AG04449 (cell line): Measurements from ENCODE around the gene HABP2.

Source experiments
- CTCF ChIA-PET: fragments of 350-600 bp; formaldehyde crosslinking; extraction: SDS; loops from one replicate; lab custom pipeline; 2021; ENCODE audit warnings: antibody characterized with exemption; lab: Yijun Ruan, JAX
- POLR2A ChIA-PET: fragments of 400-600, 350-600 bp; formaldehyde crosslinking; extraction: SDS; loops from one replicate; lab custom pipeline; 2020; ENCODE audit warnings: antibody characterized with exemption, inconsistent platforms; lab: Yijun Ruan, JAX
- DNase-seq: peaks from one replicate; pipeline ENCODE4 v3.0.0-alpha.2; 2010; ENCODE audit warnings: low read depth, low spot score
- H3K4me3 ChIP-seq: 2 replicates; pipeline ENCODE4 v1.5.1; 2011; ENCODE audit warnings: low read depth, mild to moderate bottlenecking, control low read depth, low read length
- TF ChIP-seq, protein P1 (sequence below): IDR thresholded peaks from one replicate; pipeline ENCODE4 v1.5.1; 2011; ENCODE audit warnings: mild to moderate bottlenecking, moderate library complexity, low read length, control low read depth, inconsistent platforms; ENCODE audit not compliant: insufficient read depth; ENCODE audit errors: missing control alignments

Gene HABP2

DNA sequence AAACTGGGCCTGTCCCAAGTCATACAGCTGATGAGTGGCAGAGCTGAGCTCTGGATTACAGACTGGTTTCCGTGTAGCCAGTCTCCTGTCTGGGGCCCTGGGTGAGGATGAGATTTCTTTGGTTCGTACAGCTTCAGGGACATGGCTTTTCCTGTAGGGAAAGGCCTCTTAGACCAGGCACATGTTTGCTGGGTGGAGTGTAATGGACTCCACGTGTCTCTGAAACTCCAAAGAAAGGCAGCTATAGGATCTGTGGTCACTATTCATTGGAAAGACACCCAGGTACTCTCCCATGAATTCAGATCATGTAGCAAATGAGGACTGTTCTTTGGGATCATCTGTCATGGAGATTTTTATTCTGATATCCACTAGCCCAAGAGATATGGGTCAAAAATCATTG lies 2.4 kb downstream of the HABP2 start:
- TF ChIP-seq, protein P1, sequence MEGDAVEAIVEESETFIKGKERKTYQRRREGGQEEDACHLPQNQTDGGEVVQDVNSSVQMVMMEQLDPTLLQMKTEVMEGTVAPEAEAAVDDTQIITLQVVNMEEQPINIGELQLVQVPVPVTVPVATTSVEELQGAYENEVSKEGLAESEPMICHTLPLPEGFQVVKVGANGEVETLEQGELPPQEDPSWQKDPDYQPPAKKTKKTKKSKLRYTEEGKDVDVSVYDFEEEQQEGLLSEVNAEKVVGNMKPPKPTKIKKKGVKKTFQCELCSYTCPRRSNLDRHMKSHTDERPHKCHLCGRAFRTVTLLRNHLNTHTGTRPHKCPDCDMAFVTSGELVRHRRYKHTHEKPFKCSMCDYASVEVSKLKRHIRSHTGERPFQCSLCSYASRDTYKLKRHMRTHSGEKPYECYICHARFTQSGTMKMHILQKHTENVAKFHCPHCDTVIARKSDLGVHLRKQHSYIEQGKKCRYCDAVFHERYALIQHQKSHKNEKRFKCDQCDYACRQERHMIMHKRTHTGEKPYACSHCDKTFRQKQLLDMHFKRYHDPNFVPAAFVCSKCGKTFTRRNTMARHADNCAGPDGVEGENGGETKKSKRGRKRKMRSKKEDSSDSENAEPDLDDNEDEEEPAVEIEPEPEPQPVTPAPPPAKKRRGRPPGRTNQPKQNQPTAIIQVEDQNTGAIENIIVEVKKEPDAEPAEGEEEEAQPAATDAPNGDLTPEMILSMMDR: no peak
- CTCF ChIA-PET: interaction anchor here (0.9 kb wide), 1 partner anchor 8 kb away, joined by 5 read pairs; no protein-coding TSS in a partner anchor
- POLR2A ChIA-PET: no interaction called here
- H3K4me3 ChIP-seq: no peak overlapping the region
- DNase-seq: no peak

DNA sequence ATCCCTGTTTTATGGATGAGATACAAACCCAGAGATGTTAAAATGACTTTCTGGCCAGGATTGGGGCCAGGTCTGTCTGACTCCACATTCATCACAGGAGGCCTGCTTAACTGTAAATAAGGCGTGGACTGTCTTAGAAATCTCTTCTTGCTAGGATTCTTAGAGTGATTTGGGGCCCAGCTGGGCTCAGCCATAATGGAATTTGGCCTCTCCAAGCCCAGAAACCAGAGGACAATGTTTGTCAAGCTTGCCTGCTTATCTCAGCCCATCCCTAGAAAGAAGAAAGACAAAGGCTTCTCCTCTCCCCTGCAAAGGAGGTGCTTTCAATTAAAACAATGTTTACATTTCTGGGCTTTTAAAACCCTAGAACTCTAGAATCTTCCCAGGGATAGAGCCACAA lies 2.9 kb downstream of the HABP2 start:
- ChIA-PET CTCF (no interaction called here), POLR2A (no interaction called here)
- H3K4me3 ChIP-seq: no peak overlapping the region
- no peak for DNase-seq
- TF ChIP-seq, protein P1: no peak

DNA sequence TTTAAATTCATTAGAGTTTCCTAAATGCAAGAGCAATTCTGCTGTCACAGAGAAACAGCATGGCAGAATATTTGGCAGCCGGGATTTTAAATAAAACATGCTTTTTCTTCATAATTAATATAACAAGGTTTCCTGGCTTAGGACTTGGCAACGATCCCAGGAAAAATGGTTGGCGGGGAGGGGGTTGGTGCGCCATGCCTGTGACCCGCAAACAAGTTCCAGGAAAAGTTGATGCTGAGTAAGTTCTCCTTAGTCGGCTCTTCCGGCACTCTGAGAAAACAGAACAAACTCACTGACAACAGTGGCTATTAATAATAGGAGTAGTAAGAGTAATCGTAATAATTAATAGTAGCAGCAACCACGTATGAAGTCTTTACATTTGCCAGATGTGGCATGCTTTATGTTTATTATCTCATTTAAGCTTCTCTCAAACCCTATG lies 4.6 kb downstream of the HABP2 start:
- no peak for DNase-seq
- ChIA-PET CTCF (no interaction called here), POLR2A (no interaction called here)
- TF ChIP-seq, protein P1: no peak
- H3K4me3 ChIP-seq: no peak overlapping the region

DNA sequence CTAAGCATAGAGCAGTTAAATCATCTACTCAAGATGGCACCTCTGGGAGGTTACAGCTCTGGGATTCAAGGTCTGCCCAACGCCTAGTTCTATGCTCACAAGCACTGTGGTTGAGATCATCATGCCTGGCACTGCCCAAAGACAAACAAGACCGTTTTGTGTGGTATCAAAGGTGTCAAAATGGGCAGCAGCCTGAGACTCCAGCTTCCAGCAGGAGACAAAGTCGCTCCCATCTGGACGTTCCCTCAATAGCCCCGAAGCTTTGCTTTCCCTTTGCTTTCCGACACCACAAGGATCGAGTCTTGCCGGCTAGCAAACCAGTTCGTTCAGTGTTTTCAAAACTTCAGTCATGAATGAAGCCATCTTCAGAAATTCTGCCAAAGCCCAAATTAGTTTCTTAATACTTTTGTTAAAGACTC lies 5.1 kb downstream of the HABP2 start:
- ChIA-PET CTCF (no interaction called here), POLR2A (no interaction called here)
- DNase-seq: no peak
- no peak overlapping the region; the same call in 1 of the 2 replicates for H3K4me3 ChIP-seq
- TF ChIP-seq, protein P1: no peak

DNA sequence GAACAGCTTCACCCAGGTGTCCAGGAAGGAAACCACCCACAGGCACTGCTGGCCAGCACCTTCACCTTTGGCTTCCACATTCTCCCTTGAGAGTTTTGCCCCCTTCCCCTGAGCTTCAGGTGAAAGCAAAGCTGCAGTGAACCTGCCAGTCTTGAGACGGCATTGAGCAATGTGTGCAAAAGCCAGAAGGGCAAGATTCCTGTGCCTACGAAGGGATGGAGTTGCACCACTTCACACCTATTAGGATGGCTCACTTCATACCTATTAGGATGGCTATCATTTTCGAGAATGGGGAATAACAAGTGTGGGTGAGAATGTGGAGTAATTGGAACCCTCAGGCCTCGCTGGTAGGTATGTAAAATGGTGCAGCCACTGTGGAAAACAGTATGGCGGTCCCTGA lies 7.2 kb downstream of the HABP2 start:
- CTCF ChIA-PET: no interaction called here
- POLR2A ChIA-PET: no interaction called here
- H3K4me3 ChIP-seq: no peak overlapping the region
- DNase-seq: no peak
- TF ChIP-seq, protein P1: no peak

DNA sequence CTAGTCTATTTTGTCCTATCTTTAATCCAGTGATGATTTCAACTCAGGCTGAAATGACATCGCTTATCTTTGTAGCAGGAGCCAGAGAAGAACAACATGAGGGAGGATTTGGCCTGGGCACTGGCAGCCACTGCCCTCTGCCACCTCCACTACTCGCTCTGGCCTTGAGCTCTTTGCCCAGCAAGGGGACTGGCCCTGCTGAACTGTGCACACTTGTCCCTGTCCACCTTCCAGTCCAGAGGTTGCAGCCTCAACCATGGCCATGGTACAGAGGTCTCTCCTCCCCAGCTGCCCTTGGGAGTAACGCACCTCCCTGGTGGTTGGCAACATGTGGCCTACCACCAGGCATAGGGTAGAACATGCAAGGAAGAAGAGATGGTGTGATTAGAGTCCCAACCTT lies 8.4 kb downstream of the HABP2 start:
- no peak for DNase-seq
- ChIA-PET CTCF (no interaction called here), POLR2A (no interaction called here)
- TF ChIP-seq, protein P1: no peak
- no peak overlapping the region for H3K4me3 ChIP-seq
